Astrocyte (in vitro differentiated cells and primary cell): ENCODE data around the gene FAS. TPM values are rescaled to one million over a fixed set of nuclear protein-coding genes. Genes with fewer than 3 reads are reported as not detected.

Experiments
- DNase-seq: peaks from one replicate; pipeline ENCODE4 v3.0.0-alpha.2; 2010; ENCODE audit warnings: low read depth
- FAIRE-seq: peaks from 2 replicates; lab custom pipeline; 2011; peaks lifted over from hg19 to GRCh38; lab: Jason Lieb, UNC
- H2AFZ ChIP-seq: 2 replicates; pipeline ENCODE4 v1.6.0; 2012; ENCODE audit warnings: low read depth, low read length, inconsistent platforms
- H3K27ac ChIP-seq: 2 replicates; pipeline ENCODE4 v1.5.1; 2011; ENCODE audit warnings: low read depth, low read length, inconsistent platforms
- H3K27me3 ChIP-seq: 2 replicates; pipeline ENCODE4 v1.6.0; 2011; ENCODE audit warnings: low read length, inconsistent platforms; ENCODE audit not compliant: insufficient read depth
- H3K36me3 ChIP-seq: 2 replicates; pipeline ENCODE4 v1.5.1; 2011; ENCODE audit warnings: low read length, inconsistent platforms; ENCODE audit not compliant: insufficient read depth
- H3K4me1 ChIP-seq: 2 replicates; pipeline ENCODE4 v1.5.1; 2011; ENCODE audit warnings: low read length, inconsistent platforms; ENCODE audit not compliant: insufficient read depth
- H3K4me2 ChIP-seq: 2 replicates; pipeline ENCODE4 v1.6.0; 2012; ENCODE audit warnings: low read length, inconsistent platforms
- H3K4me3 ChIP-seq: 2 replicates; pipeline ENCODE4 v1.5.1; 2011; ENCODE audit warnings: low read depth, mild to moderate bottlenecking, low read length, inconsistent platforms; ENCODE audit not compliant: insufficient read depth
- H3K79me2 ChIP-seq: 2 replicates; pipeline ENCODE4 v1.6.0; 2012; ENCODE audit warnings: mild to moderate bottlenecking, low read length, inconsistent platforms; ENCODE audit not compliant: insufficient read depth
- H3K9ac ChIP-seq: 2 replicates; pipeline ENCODE4 v1.6.0; 2012; ENCODE audit warnings: mild to moderate bottlenecking, low read length, inconsistent platforms
- H3K9me3 ChIP-seq: 2 replicates; pipeline ENCODE4 v1.5.1; 2012; ENCODE audit warnings: low read depth, mild to moderate bottlenecking, low read length, inconsistent platforms; ENCODE audit not compliant: insufficient read depth
- H4K20me1 ChIP-seq: 2 replicates; pipeline ENCODE4 v1.6.0; 2012; ENCODE audit warnings: low read length, inconsistent platforms; ENCODE audit not compliant: insufficient read depth
- H3K27ac Mint-ChIP-seq: one replicate; pipeline ENCODE4 v1.8.0; 2021; ENCODE audit warnings: mild to moderate bottlenecking, mixed read lengths; ENCODE audit not compliant: unreplicated experiment
- H3K27me3 Mint-ChIP-seq: one replicate; pipeline ENCODE4 v1.8.0; 2021; ENCODE audit warnings: low read depth, mixed read lengths; ENCODE audit not compliant: unreplicated experiment
- H3K36me3 Mint-ChIP-seq: one replicate; pipeline ENCODE4 v1.8.0; 2021; ENCODE audit warnings: low read depth, mixed read lengths; ENCODE audit not compliant: unreplicated experiment
- H3K4me1 Mint-ChIP-seq: one replicate; pipeline ENCODE4 v1.8.0; 2021; ENCODE audit warnings: low read depth, mixed read lengths; ENCODE audit not compliant: unreplicated experiment
- H3K4me3 Mint-ChIP-seq: one replicate; pipeline ENCODE4 v1.8.0; 2021; ENCODE audit warnings: mild to moderate bottlenecking, moderate library complexity, mixed read lengths; ENCODE audit not compliant: unreplicated experiment
- H3K9me3 Mint-ChIP-seq: one replicate; pipeline ENCODE4 v1.8.0; 2021; ENCODE audit warnings: mild to moderate bottlenecking, mixed read lengths; ENCODE audit not compliant: unreplicated experiment
- CTCF ChIP-seq: IDR thresholded peaks from 2 replicates; pipeline ENCODE4 v1.5.1; 2011; ENCODE audit warnings: low read depth, mild to moderate bottlenecking, inconsistent platforms, low read length, moderate library complexity; ENCODE audit not compliant: insufficient read depth
- EZH2 ChIP-seq: IDR thresholded peaks from 2 replicates; pipeline ENCODE4 v1.6.1; 2012; ENCODE audit warnings: mild to moderate bottlenecking, low read length, inconsistent platforms; ENCODE audit not compliant: insufficient read depth
- total RNA-seq: library from RNA; stranded (reverse); gene quantifications from 2 replicates; pipeline ENCODE4 v1.2.1, GENCODE V29; 2021

Gene FAS
- total RNA-seq, 1 donor from 2014 or later, result 32.6 TPM

- Mint-ChIP-seq H3K4me1 (peaks cover 22% of the 10 kb centered on the region), H3K36me3 (no peaks in the 10 kb centered on the region), H3K9me3 (no peaks in the 10 kb centered on the region), H3K27me3 (no peaks in the 10 kb centered on the region), H3K27ac (no peak overlapping the region), H3K4me3 (peak overlapping the region; percentile 98)
- Histone ChIP-seq H3K27ac (no peak overlapping the region), H2AFZ (no peak overlapping the region), H3K27me3 (no peaks in the 10 kb centered on the region), H4K20me1 (peaks cover 17% of the 10 kb centered on the region), H3K9me3 (no peaks in the 10 kb centered on the region), H3K4me3 (peak overlapping the region; percentile 97), H3K4me2 (peak overlapping the region; percentile 96), H3K36me3 (no peaks in the 10 kb centered on the region), H3K79me2 (peaks cover 34% of the 10 kb centered on the region), H3K9ac (no peak overlapping the region), H3K4me1 (peaks cover 19% of the 10 kb centered on the region)
- TF ChIP-seq EZH2 (no peak), CTCF (no peak)
- FAIRE-seq (no peak), DNase-seq (no peak)
Observed at GRCh38 chr10:88989423-88989822, 1.2 kb upstream of the FAS start.

GRCh38 chr10:88989824-88990383, 694 bp upstream of the FAS start:
- no peak for TF ChIP-seq EZH2
- TF ChIP-seq CTCF, result no peak
- peaks cover 17% of the 10 kb centered on the region for H4K20me1 ChIP-seq
- Mint-ChIP-seq H3K36me3 (no peaks in the 10 kb centered on the region), H3K4me3 (peak overlapping the region; percentile 98), H3K27me3 (no peaks in the 10 kb centered on the region), H3K9me3 (no peaks in the 10 kb centered on the region), H3K27ac (peak overlapping the region; percentile 83), H3K4me1 (peaks cover 23% of the 10 kb centered on the region)
- H3K9ac ChIP-seq, result peak overlapping the region; percentile 87
- H3K79me2 ChIP-seq, result peaks cover 37% of the 10 kb centered on the region
- no peak for FAIRE-seq
- H3K9me3 ChIP-seq, result no peaks in the 10 kb centered on the region
- peak overlapping the region; percentile 81 for H2AFZ ChIP-seq
- peak overlapping the region; percentile 97 for H3K4me3 ChIP-seq
- H3K4me2 ChIP-seq, result peak overlapping the region; percentile 96
- no peaks in the 10 kb centered on the region for H3K27me3 ChIP-seq
- H3K4me1 ChIP-seq, result peaks cover 19% of the 10 kb centered on the region
- H3K27ac ChIP-seq, result no peak overlapping the region
- H3K36me3 ChIP-seq, result no peaks in the 10 kb centered on the region
- peak; percentile 71 for DNase-seq
